ENCODE measurements around the gene GBP5.

GRCh38 chr1:89288051-89288340, 15.3 kb upstream of the GBP5 start:
- TF ChIP-seq CTCF (conservative IDR thresholded peaks at IDR 0.05; ENCODE audit: low read length) (no peak), EZH2phosphoT487 (IDR thresholded peaks at IDR 0.05; ENCODE audit: borderline replicate concordance) (no peak)

All from Loucy (cell line).